Neural progenitor cell (in vitro differentiated cells): ENCODE data around the gene LPCAT2. TPM values are rescaled to one million over a fixed set of nuclear protein-coding genes. Genes with fewer than 3 reads are reported as not detected.

Source experiments
- DNase-seq: peaks from one replicate; pipeline ENCODE4 v3.0.0-alpha.2; 2016; ENCODE audit warnings: low spot score
- H2AFZ ChIP-seq: fragments of 200-600 bp; sonication (generic); replicated peaks from 2 replicates; pipeline ENCODE4 v1.6.1; 2016; ENCODE audit warnings: antibody characterized with exemption
- H3F3A ChIP-seq: fragments of 200-600 bp; sonication (generic); 2 replicates; pipeline ENCODE4 v1.6.1; 2016; ENCODE audit warnings: antibody characterized with exemption, low read depth
- H3K27ac ChIP-seq: fragments of 200-600 bp; sonication (generic); 2 replicates; pipeline ENCODE4 v1.5.1; 2016; ENCODE audit warnings: mild to moderate bottlenecking
- H3K27me3 ChIP-seq: fragments of 200-600 bp; sonication (generic); 2 replicates; pipeline ENCODE4 v1.6.1; 2016; ENCODE audit warnings: mild to moderate bottlenecking, moderate library complexity
- H3K36me3 ChIP-seq: fragments of 200-600 bp; sonication (generic); 2 replicates; pipeline ENCODE4 v1.5.1; 2016
- H3K4me1 ChIP-seq: fragments of 200-600 bp; sonication (generic); 2 replicates; pipeline ENCODE4 v1.6.1; 2016; ENCODE audit warnings: mixed run types
- H3K4me2 ChIP-seq: fragments of 200-600 bp; sonication (generic); 2 replicates; pipeline ENCODE4 v1.6.1; 2016
- H3K4me3 ChIP-seq: fragments of 200-600 bp; sonication (generic); 2 replicates; pipeline ENCODE4 v1.5.1; 2016
- H3K79me2 ChIP-seq: fragments of 200-600 bp; sonication (generic); 2 replicates; pipeline ENCODE4 v1.6.1; 2016; ENCODE audit warnings: low read depth
- H3K9ac ChIP-seq: fragments of 200-600 bp; sonication (generic); 2 replicates; pipeline ENCODE4 v1.6.1; 2016
- H3K9me3 ChIP-seq: fragments of 200-600 bp; sonication (generic); 2 replicates; pipeline ENCODE4 v1.5.1; 2016; ENCODE audit warnings: low read depth
- H4K20me1 ChIP-seq: fragments of 200-600 bp; sonication (generic); 2 replicates; pipeline ENCODE4 v1.6.1; 2016; ENCODE audit warnings: low read depth
- H3K27ac Mint-ChIP-seq: 3 replicates; pipeline ENCODE4 v1.8.0; 2021; ENCODE audit warnings: mixed read lengths
- H3K27me3 Mint-ChIP-seq: 2 replicates; pipeline ENCODE4 v1.8.0; 2022; ENCODE audit warnings: low read depth, mild to moderate bottlenecking, inconsistent platforms, moderate library complexity, mixed read lengths; ENCODE audit not compliant: insufficient read depth
- H3K36me3 Mint-ChIP-seq: 3 replicates; pipeline ENCODE4 v1.8.0; 2021; ENCODE audit warnings: mixed read lengths
- H3K4me1 Mint-ChIP-seq: 3 replicates; pipeline ENCODE4 v1.8.0; 2021; ENCODE audit warnings: mixed read lengths
- H3K4me3 Mint-ChIP-seq: 3 replicates; pipeline ENCODE4 v1.8.0; 2021; ENCODE audit warnings: mild to moderate bottlenecking, moderate library complexity, mixed read lengths
- H3K9me3 Mint-ChIP-seq: 3 replicates; pipeline ENCODE4 v1.8.0; 2020; ENCODE audit warnings: mixed read lengths
- EZH2 ChIP-seq: fragments of 200-600 bp; sonication (generic); IDR thresholded peaks from 2 replicates; pipeline ENCODE4 v1.6.1; 2017; ENCODE audit warnings: antibody characterized with exemption, mild to moderate bottlenecking, moderate library complexity
- EZH2phosphoT487 ChIP-seq: fragments of 200-600 bp; sonication (generic); IDR thresholded peaks from 2 replicates; pipeline ENCODE4 v1.6.1; 2017; ENCODE audit warnings: antibody characterized with exemption
- total RNA-seq: library from RNA; depleted of rRNA; stranded (reverse); fragments of >200 nt; gene quantifications from 2 replicates; pipeline ENCODE4 v1.2.3, GENCODE V29; 2015; ENCODE audit warnings: low replicate concordance
- TF ChIP-seq, protein P1 (sequence below): fragments of 200-600 bp; sonication (generic); IDR thresholded peaks from 2 replicates; pipeline ENCODE4 v1.5.1; 2017; ENCODE audit warnings: antibody characterized with exemption, mild to moderate bottlenecking

Gene LPCAT2
- total RNA-seq, 1 donor from 2014 or later, result 14.2 TPM

DNA sequence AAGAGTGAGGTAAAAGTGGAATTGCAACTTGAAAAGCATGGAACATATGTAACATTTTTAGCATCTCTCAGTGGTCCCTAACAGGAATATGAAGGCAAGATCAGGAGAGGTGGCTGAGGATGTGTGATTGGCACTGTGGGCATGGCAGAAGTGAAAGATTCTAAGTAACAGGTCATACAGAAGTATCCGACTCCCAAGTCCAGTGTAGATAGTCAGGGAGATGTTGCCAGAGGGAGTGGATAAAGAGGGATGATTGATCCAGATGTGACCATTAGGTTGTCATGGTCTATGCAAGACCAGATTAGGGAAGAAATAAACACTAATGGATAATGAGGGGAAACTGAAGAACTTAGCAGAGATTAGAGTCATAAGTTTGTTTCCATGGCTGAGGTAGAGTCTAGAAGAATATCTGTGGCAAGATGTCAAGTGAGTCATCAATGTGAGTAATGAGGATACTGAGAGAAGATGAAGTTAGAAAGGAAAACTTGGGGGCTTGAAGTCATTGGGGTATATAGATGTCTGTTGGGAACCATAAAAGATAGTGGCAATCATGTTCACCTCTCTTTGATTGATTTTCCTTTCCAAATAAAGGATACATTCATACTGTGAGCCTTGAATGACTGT lies 33.7 kb downstream of the LPCAT2 start:
- no peaks in the 10 kb centered on the region for H3K9me3 Mint-ChIP-seq

DNA sequence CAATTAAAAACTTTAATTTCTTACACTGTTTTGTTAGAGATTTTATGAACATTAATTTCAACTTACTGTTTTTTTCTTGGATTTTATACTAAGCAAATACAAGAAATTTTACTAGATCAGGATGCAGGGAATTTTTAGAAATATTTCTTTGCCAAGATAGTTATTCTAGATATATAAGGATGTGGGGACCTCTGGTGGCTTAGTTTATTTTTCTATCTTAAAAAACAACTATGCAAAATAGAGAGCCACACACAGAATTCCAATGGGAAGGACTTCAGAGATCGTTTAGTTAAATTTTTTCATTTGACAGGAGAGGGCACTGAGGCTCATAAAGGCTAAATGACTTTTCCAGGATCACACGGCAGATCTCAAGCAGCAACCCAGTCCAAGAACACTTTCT lies 34.6 kb downstream of the LPCAT2 start:
- Histone ChIP-seq H2AFZ (no peak overlapping the region), H3K36me3 (no peaks in the 10 kb centered on the region), H4K20me1 (no peaks in the 10 kb centered on the region), H3K27ac (no peak overlapping the region), H3K4me2 (no peak overlapping the region), H3K9ac (no peak overlapping the region), H3K9me3 (no peaks in the 10 kb centered on the region), H3K27me3 (no peaks in the 10 kb centered on the region), H3K4me1 (no peaks in the 10 kb centered on the region), H3K79me2 (no peaks in the 10 kb centered on the region), H3F3A (no peaks in the 10 kb centered on the region), H3K4me3 (no peak overlapping the region)
- TF ChIP-seq EZH2phosphoT487 (no peak), EZH2 (no peak)
- TF ChIP-seq, protein P1, sequence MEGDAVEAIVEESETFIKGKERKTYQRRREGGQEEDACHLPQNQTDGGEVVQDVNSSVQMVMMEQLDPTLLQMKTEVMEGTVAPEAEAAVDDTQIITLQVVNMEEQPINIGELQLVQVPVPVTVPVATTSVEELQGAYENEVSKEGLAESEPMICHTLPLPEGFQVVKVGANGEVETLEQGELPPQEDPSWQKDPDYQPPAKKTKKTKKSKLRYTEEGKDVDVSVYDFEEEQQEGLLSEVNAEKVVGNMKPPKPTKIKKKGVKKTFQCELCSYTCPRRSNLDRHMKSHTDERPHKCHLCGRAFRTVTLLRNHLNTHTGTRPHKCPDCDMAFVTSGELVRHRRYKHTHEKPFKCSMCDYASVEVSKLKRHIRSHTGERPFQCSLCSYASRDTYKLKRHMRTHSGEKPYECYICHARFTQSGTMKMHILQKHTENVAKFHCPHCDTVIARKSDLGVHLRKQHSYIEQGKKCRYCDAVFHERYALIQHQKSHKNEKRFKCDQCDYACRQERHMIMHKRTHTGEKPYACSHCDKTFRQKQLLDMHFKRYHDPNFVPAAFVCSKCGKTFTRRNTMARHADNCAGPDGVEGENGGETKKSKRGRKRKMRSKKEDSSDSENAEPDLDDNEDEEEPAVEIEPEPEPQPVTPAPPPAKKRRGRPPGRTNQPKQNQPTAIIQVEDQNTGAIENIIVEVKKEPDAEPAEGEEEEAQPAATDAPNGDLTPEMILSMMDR, result peak; percentile 50
- DNase-seq, result peak; percentile 38
- no peak overlapping the region for H3K4me3 Mint-ChIP-seq
- H3K9me3 Mint-ChIP-seq, result no peaks in the 10 kb centered on the region
- no peaks in the 10 kb centered on the region for H3K36me3 Mint-ChIP-seq
- no peaks in the 10 kb centered on the region for H3K27me3 Mint-ChIP-seq
- no peaks in the 10 kb centered on the region for H3K4me1 Mint-ChIP-seq
- no peak overlapping the region for H3K27ac Mint-ChIP-seq

More for the DNA sequence above, 33.7 kb downstream of the LPCAT2 start:
- no peak overlapping the region for H3K4me3 Mint-ChIP-seq
- Histone ChIP-seq H3K79me2 (no peaks in the 10 kb centered on the region), H3K27me3 (no peaks in the 10 kb centered on the region), H3K4me1 (no peaks in the 10 kb centered on the region), H3K4me3 (no peak overlapping the region), H4K20me1 (no peaks in the 10 kb centered on the region), H3K9me3 (no peaks in the 10 kb centered on the region), H3K9ac (no peak overlapping the region), H2AFZ (no peak overlapping the region), H3K27ac (no peak overlapping the region), H3K4me2 (no peak overlapping the region), H3F3A (no peaks in the 10 kb centered on the region), H3K36me3 (no peaks in the 10 kb centered on the region)
- H3K4me1 Mint-ChIP-seq, result no peaks in the 10 kb centered on the region
- no peak for DNase-seq
- H3K27me3 Mint-ChIP-seq, result no peaks in the 10 kb centered on the region
- no peaks in the 10 kb centered on the region for H3K36me3 Mint-ChIP-seq
- TF ChIP-seq EZH2, result no peak
- TF ChIP-seq, protein P1, result no peak
- no peak for TF ChIP-seq EZH2phosphoT487
- H3K27ac Mint-ChIP-seq, result no peak overlapping the region

DNA sequence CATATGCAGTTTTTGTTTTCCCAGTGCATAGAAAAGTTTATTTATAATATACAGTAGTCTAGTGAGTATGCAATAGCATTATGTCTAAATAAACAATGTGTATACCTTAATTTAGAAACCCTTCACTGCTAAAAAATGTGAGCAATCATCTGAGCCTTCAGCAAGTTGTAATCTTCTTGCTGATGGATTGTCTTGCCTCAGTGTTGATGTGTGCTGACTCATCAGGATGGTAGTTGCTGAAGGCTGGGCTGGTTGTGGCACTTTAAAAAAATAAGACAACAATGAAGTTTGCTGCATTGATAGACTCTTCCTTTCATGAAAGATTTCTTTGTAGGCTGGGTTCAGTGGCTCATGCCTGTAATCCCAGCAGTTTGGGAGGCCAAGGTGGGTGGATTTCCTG lies 43.7 kb downstream of the LPCAT2 start:
- Histone ChIP-seq H3F3A (no peaks in the 10 kb centered on the region), H3K27me3 (no peaks in the 10 kb centered on the region), H3K9ac (no peak overlapping the region), H3K79me2 (no peaks in the 10 kb centered on the region), H3K4me1 (no peaks in the 10 kb centered on the region), H3K9me3 (no peaks in the 10 kb centered on the region), H3K4me2 (no peak overlapping the region), H3K27ac (no peak overlapping the region), H3K36me3 (no peaks in the 10 kb centered on the region), H2AFZ (no peak overlapping the region), H4K20me1 (no peaks in the 10 kb centered on the region), H3K4me3 (no peak overlapping the region)
- H3K4me1 Mint-ChIP-seq, result no peaks in the 10 kb centered on the region
- H3K9me3 Mint-ChIP-seq, result no peaks in the 10 kb centered on the region
- H3K27ac Mint-ChIP-seq, result no peak overlapping the region
- peaks cover 17% of the 10 kb centered on the region for H3K36me3 Mint-ChIP-seq
- no peak for DNase-seq
- H3K27me3 Mint-ChIP-seq, result no peaks in the 10 kb centered on the region
- TF ChIP-seq, protein P1, result no peak
- TF ChIP-seq EZH2phosphoT487 (no peak), EZH2 (no peak)
- H3K4me3 Mint-ChIP-seq, result no peak overlapping the region
